Hepatocyte (in vitro differentiated cells): ENCODE measurements around the gene FAM170B. TPM values are rescaled to one million over a fixed set of nuclear protein-coding genes. Genes with fewer than 3 reads are reported as not detected.

ENCODE experiments used
- DNase-seq: peaks from one replicate; pipeline ENCODE4 v3.0.0-alpha.2; 2016; ENCODE audit warnings: low spot score
- H2AFZ ChIP-seq: fragments of 200-600 bp; sonication (generic); 2 replicates; pipeline ENCODE4 v1.6.0; 2016; ENCODE audit warnings: antibody characterized with exemption, mild to moderate bottlenecking
- H3K27ac ChIP-seq: fragments of 200-600 bp; sonication (generic); 2 replicates; pipeline ENCODE4 v1.5.1; 2016; ENCODE audit warnings: mild to moderate bottlenecking
- H3K27me3 ChIP-seq: fragments of 200-600 bp; sonication (generic); 2 replicates; pipeline ENCODE4 v1.6.1; 2016
- H3K36me3 ChIP-seq: fragments of 200-600 bp; sonication (generic); replicated peaks from 2 replicates; pipeline ENCODE4 v1.5.1; 2016; ENCODE audit warnings: low read depth; ENCODE audit not compliant: insufficient read depth
- H3K4me1 ChIP-seq: fragments of 200-600 bp; sonication (generic); 2 replicates; pipeline ENCODE4 v1.5.1; 2016; ENCODE audit warnings: mild to moderate bottlenecking, moderate library complexity; ENCODE audit not compliant: insufficient read depth
- H3K4me2 ChIP-seq: fragments of 200-600 bp; sonication (generic); 2 replicates; pipeline ENCODE4 v1.6.0; 2016
- H3K4me3 ChIP-seq: fragments of 200-600 bp; sonication (generic); 2 replicates; pipeline ENCODE4 v1.5.1; 2016; ENCODE audit warnings: mild to moderate bottlenecking
- H3K79me2 ChIP-seq: fragments of 200-600 bp; sonication (generic); 2 replicates; pipeline ENCODE4 v1.6.0; 2017; ENCODE audit warnings: mild to moderate bottlenecking
- H3K9me2 ChIP-seq: fragments of 200-600 bp; sonication (generic); replicated peaks from 2 replicates; pipeline ENCODE4 v1.6.0; 2017; ENCODE audit warnings: mild to moderate bottlenecking; ENCODE audit not compliant: insufficient read depth
- H3K9me3 ChIP-seq: fragments of 200-600 bp; sonication (generic); 2 replicates; pipeline ENCODE4 v1.5.1; 2016; ENCODE audit warnings: low read depth, mild to moderate bottlenecking
- H4K20me1 ChIP-seq: fragments of 200-600 bp; sonication (generic); 2 replicates; pipeline ENCODE4 v1.6.0; 2016; ENCODE audit warnings: mild to moderate bottlenecking; ENCODE audit not compliant: insufficient read depth, poor library complexity, severe bottlenecking
- EZH2 ChIP-seq: fragments of 200-600 bp; sonication (generic); IDR thresholded peaks from 2 replicates; pipeline ENCODE4 v1.6.1; 2016; ENCODE audit warnings: antibody characterized with exemption, mild to moderate bottlenecking, borderline replicate concordance
- EZH2phosphoT487 ChIP-seq: fragments of 200-600 bp; sonication (generic); IDR thresholded peaks from one replicate; pipeline ENCODE4 v1.6.1; 2018; ENCODE audit warnings: antibody characterized with exemption, mild to moderate bottlenecking, low read depth, moderate library complexity; ENCODE audit not compliant: unreplicated experiment, severe bottlenecking
- WGBS: methylation state at CpG from one replicate; pipeline ENCODE4 v1.1.6; 2016; ENCODE audit warnings: low lambda C conversion rate; ENCODE audit errors: missing lambda C conversion rate; 5-methylcytosine and 5-hydroxymethylcytosine counted together
- polyA plus RNA-seq: library from polyadenylated mRNA; unstranded; fragments of >200 nt; fragmentation: Nextera tagmentation; extraction: Ambion mirVana; gene quantifications from 2 replicates; pipeline ENCODE4 v1.2.1, GENCODE V29; 2016
- total RNA-seq: library from RNA; depleted of rRNA; stranded (reverse); fragments of >200 nt; gene quantifications from 2 replicates; pipeline ENCODE4 v1.2.3, GENCODE V29; 2014
- TF ChIP-seq, protein P1 (sequence below): fragments of 200-600 bp; sonication (generic); IDR thresholded peaks from 2 replicates; pipeline ENCODE4 v1.5.1; 2016; ENCODE audit warnings: antibody characterized with exemption, mild to moderate bottlenecking; ENCODE audit not compliant: poor library complexity

The FAM170B gene
- total and polyA plus RNA-seq, 2 experiments from 2014 or later = not detected

DNA sequence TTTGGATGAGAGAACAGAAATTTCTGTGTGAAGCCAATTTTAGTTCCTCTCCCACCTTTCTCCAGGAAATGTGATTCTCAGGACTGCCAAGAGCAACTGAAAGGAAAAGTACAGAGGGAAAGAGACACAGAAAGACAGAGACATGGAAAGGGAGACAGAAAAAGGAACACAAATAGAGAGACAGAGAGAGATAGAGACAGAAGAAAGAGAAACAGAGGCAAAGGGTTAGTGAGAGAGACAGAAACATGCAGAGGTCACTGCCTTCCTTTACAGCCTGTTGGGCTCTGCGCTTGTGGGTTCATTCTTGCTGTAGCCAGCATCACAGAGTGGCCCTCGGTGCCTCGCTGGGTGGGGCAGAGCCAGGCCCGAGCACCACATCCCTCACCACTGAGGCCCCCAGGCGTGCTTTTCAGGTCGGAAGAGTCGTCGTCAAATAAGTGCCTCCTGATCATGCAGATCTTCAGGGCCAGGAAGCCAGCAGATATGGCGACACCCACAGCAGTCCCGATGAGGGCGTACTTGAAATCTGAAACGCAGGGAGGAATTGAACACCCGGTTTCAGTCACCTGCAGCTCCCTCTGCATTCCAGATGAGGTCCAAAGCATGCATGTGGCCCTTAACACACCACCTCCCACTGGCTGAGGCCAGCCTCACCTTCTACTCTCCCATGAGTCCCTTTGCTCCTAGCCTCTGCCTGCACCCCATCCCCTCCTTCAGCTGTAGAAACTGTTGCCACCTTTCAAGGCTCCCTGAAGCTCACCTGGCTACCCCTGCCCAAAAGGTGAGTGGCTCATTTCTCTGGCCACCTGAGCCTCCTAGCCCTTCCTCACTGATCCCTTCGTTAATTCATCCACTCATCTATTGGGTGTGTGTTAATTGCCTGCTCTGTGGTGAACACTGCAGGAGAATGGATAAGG, 32.9 kb upstream of the FAM170B start:
- no peak for DNase-seq
- no peak overlapping the region for H3K27ac ChIP-seq
- no peaks in the 10 kb centered on the region for H3K4me1 ChIP-seq
- no peaks in the 10 kb centered on the region for H3K9me3 ChIP-seq
- no peaks in the 10 kb centered on the region for H3K9me2 ChIP-seq
- TF ChIP-seq EZH2 = no peak
- TF ChIP-seq, protein P1, sequence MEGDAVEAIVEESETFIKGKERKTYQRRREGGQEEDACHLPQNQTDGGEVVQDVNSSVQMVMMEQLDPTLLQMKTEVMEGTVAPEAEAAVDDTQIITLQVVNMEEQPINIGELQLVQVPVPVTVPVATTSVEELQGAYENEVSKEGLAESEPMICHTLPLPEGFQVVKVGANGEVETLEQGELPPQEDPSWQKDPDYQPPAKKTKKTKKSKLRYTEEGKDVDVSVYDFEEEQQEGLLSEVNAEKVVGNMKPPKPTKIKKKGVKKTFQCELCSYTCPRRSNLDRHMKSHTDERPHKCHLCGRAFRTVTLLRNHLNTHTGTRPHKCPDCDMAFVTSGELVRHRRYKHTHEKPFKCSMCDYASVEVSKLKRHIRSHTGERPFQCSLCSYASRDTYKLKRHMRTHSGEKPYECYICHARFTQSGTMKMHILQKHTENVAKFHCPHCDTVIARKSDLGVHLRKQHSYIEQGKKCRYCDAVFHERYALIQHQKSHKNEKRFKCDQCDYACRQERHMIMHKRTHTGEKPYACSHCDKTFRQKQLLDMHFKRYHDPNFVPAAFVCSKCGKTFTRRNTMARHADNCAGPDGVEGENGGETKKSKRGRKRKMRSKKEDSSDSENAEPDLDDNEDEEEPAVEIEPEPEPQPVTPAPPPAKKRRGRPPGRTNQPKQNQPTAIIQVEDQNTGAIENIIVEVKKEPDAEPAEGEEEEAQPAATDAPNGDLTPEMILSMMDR = no peak
- TF ChIP-seq EZH2phosphoT487 = no peak
- H2AFZ ChIP-seq = no peak overlapping the region
- no peaks in the 10 kb centered on the region for H3K36me3 ChIP-seq
- no peaks in the 10 kb centered on the region for H3K79me2 ChIP-seq
- H3K27me3 ChIP-seq = no peaks in the 10 kb centered on the region
- no peak overlapping the region for H3K4me3 ChIP-seq
- H4K20me1 ChIP-seq = no peaks in the 10 kb centered on the region
- H3K4me2 ChIP-seq = no peak overlapping the region
- 87% methylated on average over 14 of the region's 14 CpGs for WGBS

DNA sequence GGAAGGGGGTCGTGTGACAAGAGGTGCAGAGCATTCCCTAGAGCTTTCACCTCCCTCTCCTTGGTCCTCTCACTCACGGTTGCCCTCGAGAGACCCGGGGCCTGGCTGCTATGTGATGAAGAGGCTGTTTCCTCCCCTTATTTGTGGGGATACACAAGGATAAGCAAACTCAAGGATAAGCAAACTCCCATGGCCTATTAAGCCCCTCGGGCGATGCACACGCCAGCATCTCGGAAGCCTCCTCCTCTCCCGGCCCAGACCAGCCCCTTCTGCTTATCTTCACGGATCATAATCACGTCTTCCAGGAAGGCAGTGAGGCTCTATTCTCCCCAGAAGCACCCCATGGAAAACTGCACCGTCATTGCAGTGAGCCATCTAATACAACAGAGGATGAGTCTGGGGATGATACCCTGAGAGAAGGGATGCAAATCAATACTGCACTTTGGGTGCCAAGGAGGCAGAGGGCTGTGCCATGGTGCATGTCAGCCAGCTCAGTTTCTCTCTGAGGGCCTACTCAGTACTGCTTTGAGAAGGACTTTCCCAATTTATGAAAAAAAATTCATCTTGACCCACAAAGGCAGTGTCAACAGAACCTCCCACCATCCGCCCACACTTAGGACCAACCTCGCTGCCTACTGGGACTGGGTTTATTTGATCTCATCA, 32.1 kb upstream of the FAM170B start:
- H3K27me3 ChIP-seq = no peaks in the 10 kb centered on the region
- no peak overlapping the region for H3K4me2 ChIP-seq
- 69% methylated on average over 14 of the region's 14 CpGs for WGBS
- no peak for TF ChIP-seq EZH2
- TF ChIP-seq, protein P1 = no peak
- no peak for TF ChIP-seq EZH2phosphoT487
- no peak for DNase-seq
- H3K4me3 ChIP-seq = no peak overlapping the region
- H3K36me3 ChIP-seq = no peaks in the 10 kb centered on the region
- H3K27ac ChIP-seq = no peak overlapping the region
- H2AFZ ChIP-seq = no peak overlapping the region
- no peaks in the 10 kb centered on the region for H3K9me3 ChIP-seq
- H3K9me2 ChIP-seq = no peaks in the 10 kb centered on the region
- no peaks in the 10 kb centered on the region for H4K20me1 ChIP-seq
- no peaks in the 10 kb centered on the region for H3K79me2 ChIP-seq
- no peaks in the 10 kb centered on the region for H3K4me1 ChIP-seq

DNA sequence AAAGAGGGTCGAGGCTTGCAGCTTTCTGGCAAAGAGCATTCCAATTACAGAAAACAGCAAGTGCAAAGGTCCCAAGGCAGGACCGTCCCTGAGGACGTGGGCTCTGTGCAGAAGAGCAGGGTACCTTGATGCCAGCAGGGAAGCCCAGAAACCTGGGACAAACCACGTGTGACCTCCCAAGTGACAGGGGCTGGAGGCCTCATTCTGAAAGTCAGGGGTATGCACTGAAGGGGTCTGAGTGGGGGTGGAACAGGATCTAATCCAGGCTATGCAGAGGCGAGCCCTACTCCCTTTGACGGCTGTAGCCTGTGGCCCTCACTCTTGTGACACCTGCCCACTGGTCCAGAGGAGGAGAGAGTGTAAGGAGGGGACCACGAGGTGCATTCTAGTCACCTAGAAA, 31.4 kb upstream of the FAM170B start:
- no peak overlapping the region for H3K4me3 ChIP-seq
- no peak for TF ChIP-seq EZH2
- no peak for TF ChIP-seq EZH2phosphoT487
- TF ChIP-seq, protein P1 = no peak
- no peaks in the 10 kb centered on the region for H3K9me2 ChIP-seq
- no peaks in the 10 kb centered on the region for H3K9me3 ChIP-seq
- H2AFZ ChIP-seq = no peak overlapping the region
- H3K36me3 ChIP-seq = no peaks in the 10 kb centered on the region
- no peaks in the 10 kb centered on the region for H3K79me2 ChIP-seq
- DNase-seq = no peak
- WGBS = 89% methylated on average over 7 of the region's 7 CpGs
- H3K4me2 ChIP-seq = no peak overlapping the region
- no peaks in the 10 kb centered on the region for H4K20me1 ChIP-seq
- H3K4me1 ChIP-seq = no peaks in the 10 kb centered on the region
- no peaks in the 10 kb centered on the region for H3K27me3 ChIP-seq
- no peak overlapping the region for H3K27ac ChIP-seq
